LoVo (cell line): Measurements from ENCODE around the gene ELF5.

Experiments
- DNase-seq: peaks from one replicate; pipeline ENCODE4 v3.0.0-alpha.2; 2016; ENCODE audit warnings: low spot score

ELF5 gene

GRCh38 chr11:34513682-34514449, at the start of gene ELF5:
Gene ELF5, minus strand, starts transcription at chr11:34513794. Its CDS starts 8,045 bp downstream, at chr11:34505749.
- no peak for DNase-seq

- no peak for DNase-seq
Measured at GRCh38 chr11:34562976-34563375, 49.4 kb upstream of the ELF5 start.

DNA sequence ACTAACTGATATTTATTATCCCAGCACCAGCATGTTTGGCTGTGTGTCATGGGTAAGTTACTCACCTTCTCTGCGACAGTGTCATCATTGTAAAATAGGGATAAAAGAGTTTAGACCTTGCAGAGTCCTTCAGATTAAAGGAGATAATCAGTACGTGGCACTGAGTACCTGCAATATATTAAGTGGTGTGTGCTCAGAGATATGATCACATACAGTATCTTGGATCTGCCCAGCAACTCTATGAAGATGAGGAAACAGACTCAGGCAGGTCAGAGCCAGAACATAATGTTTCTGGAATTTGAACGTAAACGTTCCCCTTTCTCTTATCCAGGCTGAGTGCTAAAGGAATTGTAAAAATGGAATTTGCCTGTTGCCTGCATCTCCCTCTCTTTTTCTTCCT, 46.9 kb upstream of the ELF5 start:
- no peak for DNase-seq

DNA sequence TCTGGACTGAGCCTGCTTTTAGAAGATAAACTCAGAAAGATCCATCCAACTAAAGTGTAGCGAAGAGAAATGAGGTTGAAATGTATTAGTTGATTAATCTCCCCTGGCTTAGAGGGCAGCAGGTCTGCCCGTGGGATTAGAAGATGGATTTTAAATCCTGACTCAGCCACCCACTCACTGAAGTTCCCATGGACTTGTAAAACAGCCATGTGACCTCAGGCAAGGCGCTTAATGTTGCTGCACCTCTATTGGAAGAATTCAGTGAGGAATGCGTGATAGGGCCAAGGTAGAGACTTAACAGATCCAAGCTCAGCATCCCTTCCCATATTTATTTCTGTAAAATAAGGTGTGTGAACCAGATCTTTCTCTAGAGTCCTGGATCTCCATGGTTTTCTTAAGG, 45.1 kb upstream of the ELF5 start:
- DNase-seq, result no peak

GRCh38 chr11:34558211-34558610, 44.6 kb upstream of the ELF5 start:
- no peak for DNase-seq

- DNase-seq, result no peak
Measured at GRCh38 chr11:34552270-34552669, 38.7 kb upstream of the ELF5 start.

DNA sequence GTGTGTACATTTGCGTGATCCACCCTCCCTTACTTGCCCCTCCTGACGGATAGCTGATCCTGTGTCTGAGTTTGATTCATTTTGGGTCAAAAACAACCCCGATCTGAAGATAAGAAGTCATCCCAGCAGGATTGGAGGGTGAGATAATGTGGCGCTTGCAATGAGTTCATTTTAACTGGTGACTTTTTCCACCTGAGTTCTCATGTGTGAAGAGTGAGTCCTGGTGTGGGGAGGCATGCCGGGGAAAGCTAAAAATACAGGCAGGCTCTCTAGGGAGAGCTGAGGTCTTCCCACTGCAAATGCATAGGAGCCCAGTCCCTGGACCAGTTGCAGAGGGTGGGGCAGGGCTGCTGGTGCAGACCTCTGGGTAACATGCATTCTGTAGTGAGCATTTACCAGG, 35.7 kb upstream of the ELF5 start:
- DNase-seq, result no peak

GRCh38 chr11:34548278-34548677, 34.7 kb upstream of the ELF5 start:
- DNase-seq, result no peak

DNA sequence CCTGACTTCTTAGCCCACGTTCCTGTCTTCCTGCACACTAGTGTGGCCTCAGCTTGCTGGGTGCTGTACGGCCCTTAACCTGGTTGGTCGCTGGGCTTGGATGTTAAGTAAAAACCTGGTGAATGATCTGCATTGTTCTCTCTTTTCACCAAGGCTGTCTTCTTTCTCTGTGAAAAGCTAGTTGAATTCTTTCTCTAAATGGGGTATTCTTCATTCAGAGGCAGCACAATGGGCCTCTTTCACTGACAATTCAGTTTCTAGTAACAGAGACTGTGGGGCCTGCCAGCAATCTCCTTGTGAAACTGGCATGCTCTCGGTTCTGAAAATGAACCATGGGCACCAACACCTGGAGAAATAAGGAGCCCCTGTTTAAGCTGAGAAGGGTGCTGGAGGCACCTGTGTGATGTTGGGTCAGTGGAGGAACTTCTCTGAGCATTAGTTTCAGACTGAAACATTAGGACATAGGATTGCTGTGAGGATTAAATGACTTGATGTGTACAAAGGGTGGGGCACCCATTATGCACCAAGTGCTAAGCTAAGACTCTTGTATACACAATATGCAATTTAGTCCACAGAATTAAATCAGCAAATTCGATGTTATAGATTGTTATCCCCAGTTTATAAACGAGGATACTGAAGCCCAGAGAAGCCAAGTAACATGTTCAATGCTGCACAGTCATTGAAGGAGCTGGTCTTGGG, 33.1 kb upstream of the ELF5 start:
- DNase-seq, result no peak

DNA sequence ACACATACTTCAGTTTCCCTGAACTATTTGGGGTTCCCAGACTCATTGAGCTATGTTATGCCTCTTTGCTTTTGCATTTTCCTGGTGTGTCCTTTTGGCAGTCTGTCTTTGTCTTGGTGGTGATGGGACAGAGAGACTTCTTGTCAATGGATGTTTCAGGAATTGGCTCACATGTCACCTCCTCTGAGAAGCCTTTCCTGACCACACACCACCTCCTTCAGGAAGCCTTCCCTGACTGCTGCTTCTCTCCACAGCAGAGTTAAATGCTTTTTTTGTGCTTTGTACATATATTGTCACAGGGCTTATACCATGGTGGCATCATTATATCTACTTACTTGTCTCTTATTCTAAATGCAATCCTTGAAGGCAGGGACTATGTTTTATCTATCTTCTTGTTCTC, 28.5 kb upstream of the ELF5 start:
- no peak for DNase-seq

- DNase-seq, result no peak
Measured at GRCh38 chr11:34540870-34541269, 27.3 kb upstream of the ELF5 start.

- no peak for DNase-seq
Measured at GRCh38 chr11:34537636-34538035, 24.0 kb upstream of the ELF5 start.

- DNase-seq, result no peak
Measured at GRCh38 chr11:34536056-34536455, 22.5 kb upstream of the ELF5 start.

GRCh38 chr11:34534826-34535225, 21.2 kb upstream of the ELF5 start:
- no peak for DNase-seq

- no peak for DNase-seq
Measured at GRCh38 chr11:34531663-34532062, 18.1 kb upstream of the ELF5 start.

GRCh38 chr11:34530545-34531234, 17.1 kb upstream of the ELF5 start:
- DNase-seq, result no peak

- DNase-seq, result no peak
Measured at GRCh38 chr11:34529643-34530042, 16.0 kb upstream of the ELF5 start.

DNA sequence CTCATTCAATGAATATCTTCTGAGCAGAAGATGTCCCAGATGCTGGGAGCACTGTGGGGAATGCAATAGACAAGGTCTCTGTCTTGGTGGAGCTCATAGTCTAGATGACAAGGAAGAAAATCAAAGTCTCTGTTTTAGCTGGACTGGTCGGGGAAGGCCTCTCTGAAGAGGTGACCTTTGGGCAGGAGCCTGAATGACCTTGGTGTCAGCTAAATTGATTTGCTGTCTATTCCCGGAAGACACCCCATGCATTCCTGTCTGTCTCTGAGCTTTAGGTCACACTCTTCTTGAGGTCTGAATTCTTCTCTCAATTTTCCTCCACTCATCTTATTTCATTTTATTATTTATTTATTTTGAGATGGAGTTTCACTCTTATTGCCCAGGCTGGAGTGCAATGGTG, 14.5 kb upstream of the ELF5 start:
- no peak for DNase-seq

GRCh38 chr11:34525888-34526657, 12.5 kb upstream of the ELF5 start:
- no peak for DNase-seq

GRCh38 chr11:34525098-34525497, 11.5 kb upstream of the ELF5 start:
- no peak for DNase-seq

DNA sequence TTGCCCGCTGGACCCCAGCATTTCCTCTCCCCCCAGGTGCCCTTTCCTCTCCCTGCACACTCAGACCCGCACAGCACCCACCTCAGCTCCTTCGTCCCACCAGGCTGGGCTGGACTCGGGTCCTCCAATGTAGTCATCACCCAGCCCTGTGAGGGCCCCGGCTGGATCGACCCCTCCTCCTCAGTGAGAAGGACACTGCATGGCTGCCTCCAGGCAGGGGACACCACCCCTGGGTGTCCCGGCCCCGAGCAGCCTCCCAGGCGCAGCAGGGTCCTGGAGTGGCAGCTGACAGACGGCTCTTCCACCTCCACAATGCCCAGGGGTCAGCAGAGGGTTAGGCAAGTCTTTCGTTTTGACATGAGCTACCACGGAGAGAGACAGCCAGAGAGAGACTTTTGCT, 11.1 kb upstream of the ELF5 start:
- DNase-seq, result no peak

DNA sequence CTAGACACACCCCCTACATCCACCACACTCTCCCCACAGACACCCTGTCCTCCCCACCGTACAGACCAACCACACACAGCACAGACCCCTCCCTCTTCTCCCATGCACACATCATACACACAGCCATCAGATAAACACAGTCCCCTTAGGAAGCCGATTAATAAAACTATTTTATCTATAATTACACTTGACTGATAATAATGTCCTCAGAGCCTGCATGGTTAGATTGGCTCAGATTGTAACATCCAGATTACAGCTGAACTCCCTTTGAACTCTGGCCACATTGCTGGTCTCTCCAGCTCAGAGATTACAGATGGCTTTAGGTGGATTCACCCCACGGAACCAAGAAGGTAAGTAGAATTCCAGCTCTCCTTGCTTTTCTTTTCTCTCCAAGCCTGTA, 9.5 kb upstream of the ELF5 start:
- DNase-seq, result no peak
